Esophagus muscularis mucosa (tissue), 3 donors: ENCODE results near the gene MXRA8.

Experiments
- POLR2A ChIP-seq: fragments of 450-650 bp; IDR thresholded peaks from one replicate; pipeline ENCODE4 v1.6.1; 2017; ENCODE audit warnings: antibody characterized with exemption, moderate library complexity, mild to moderate bottlenecking, low read depth
- TF ChIP-seq, protein P1 (sequence below), 3 experiments: fragments of 200-600 bp in 2 of 3; fragments of 450-650 bp in 1 of 3; sonication (generic) in 2 of 3; IDR thresholded peaks; one replicate each; pipeline ENCODE4 v1.5.1; 2017 to 2019; ENCODE audit warnings: antibody characterized with exemption in 3 of 3, mild to moderate bottlenecking in 2 of 3, moderate library complexity in 1 of 3

DNA sequence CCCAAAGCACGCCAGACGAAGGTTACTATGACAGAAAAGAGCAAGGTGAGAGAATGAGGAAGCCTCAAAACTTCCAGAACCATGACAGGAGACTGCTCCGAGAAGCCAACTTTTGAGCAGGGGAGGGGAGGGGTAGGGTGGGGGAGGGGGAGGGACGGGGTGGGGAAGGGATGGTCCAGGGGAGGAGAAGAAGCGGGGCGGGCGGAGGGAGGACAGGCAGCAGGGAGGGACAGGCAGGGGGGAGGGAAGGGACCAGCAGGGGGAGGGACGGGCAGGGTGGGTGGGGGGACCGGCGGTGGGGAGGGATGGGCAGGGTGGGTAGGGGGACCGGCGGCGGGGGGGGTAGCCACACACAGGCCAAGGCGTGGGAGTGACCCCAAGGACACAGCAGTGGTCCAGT, 35.9 kb downstream of the MXRA8 start:
- TF ChIP-seq, protein P1, sequence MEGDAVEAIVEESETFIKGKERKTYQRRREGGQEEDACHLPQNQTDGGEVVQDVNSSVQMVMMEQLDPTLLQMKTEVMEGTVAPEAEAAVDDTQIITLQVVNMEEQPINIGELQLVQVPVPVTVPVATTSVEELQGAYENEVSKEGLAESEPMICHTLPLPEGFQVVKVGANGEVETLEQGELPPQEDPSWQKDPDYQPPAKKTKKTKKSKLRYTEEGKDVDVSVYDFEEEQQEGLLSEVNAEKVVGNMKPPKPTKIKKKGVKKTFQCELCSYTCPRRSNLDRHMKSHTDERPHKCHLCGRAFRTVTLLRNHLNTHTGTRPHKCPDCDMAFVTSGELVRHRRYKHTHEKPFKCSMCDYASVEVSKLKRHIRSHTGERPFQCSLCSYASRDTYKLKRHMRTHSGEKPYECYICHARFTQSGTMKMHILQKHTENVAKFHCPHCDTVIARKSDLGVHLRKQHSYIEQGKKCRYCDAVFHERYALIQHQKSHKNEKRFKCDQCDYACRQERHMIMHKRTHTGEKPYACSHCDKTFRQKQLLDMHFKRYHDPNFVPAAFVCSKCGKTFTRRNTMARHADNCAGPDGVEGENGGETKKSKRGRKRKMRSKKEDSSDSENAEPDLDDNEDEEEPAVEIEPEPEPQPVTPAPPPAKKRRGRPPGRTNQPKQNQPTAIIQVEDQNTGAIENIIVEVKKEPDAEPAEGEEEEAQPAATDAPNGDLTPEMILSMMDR (IDR thresholded peaks at IDR 0.05), result no peak
- TF ChIP-seq POLR2A, result no peak
